Measurements from ENCODE around the gene RTKN2. TPM values are rescaled to one million over a fixed set of nuclear protein-coding genes. Genes with fewer than 3 reads are reported as not detected.

Gene RTKN2
- total RNA-seq, 2 experiments from 2014 or later: 3.6 to 4.1 TPM

- peaks cover 8% of the 10 kb centered on the region for H3K4me1 Mint-ChIP-seq
- no peak overlapping the region for H3K4me3 Mint-ChIP-seq
- H3K27me3 Mint-ChIP-seq: no peaks in the 10 kb centered on the region
- peaks cover 17% of the 10 kb centered on the region for H3K36me3 Mint-ChIP-seq
- ATAC-seq (ENCODE audit: low read depth) (no peak), DNase-seq (no peak)
- POLR2A ChIA-PET: no interaction called here
- no peak overlapping the region for H3K27ac Mint-ChIP-seq
- no peaks in the 10 kb centered on the region for H3K9me3 Mint-ChIP-seq
Measured at GRCh38 chr10:62233356-62234076, 35.1 kb downstream of the RTKN2 start.

- Mint-ChIP-seq H3K27me3 (no peaks in the 10 kb centered on the region), H3K27ac (no peak overlapping the region), H3K9me3 (no peaks in the 10 kb centered on the region), H3K36me3 (peaks cover 13% of the 10 kb centered on the region), H3K4me3 (no peak overlapping the region), H3K4me1 (peaks cover 7% of the 10 kb centered on the region)
- no peak for DNase-seq
- POLR2A ChIA-PET: no interaction called here
- ATAC-seq (ENCODE audit: low read depth): no peak
Measured at GRCh38 chr10:62231805-62232204, 36.8 kb downstream of the RTKN2 start.

GRCh38 chr10:62231371-62231770, 37.3 kb downstream of the RTKN2 start:
- Mint-ChIP-seq H3K4me3 (no peak overlapping the region), H3K27me3 (no peaks in the 10 kb centered on the region), H3K9me3 (no peaks in the 10 kb centered on the region), H3K36me3 (peaks cover 11% of the 10 kb centered on the region), H3K4me1 (peaks cover 5% of the 10 kb centered on the region), H3K27ac (no peak overlapping the region)
- DNase-seq (no peak), ATAC-seq (ENCODE audit: low read depth) (no peak)
- POLR2A ChIA-PET: no interaction called here

- peaks cover 10% of the 10 kb centered on the region for H3K36me3 Mint-ChIP-seq
Measured at GRCh38 chr10:62230344-62231121, 38.1 kb downstream of the RTKN2 start.

GRCh38 chr10:62225362-62225761, 43.3 kb downstream of the RTKN2 start:
- peaks cover 1% of the 10 kb centered on the region for H3K4me1 Mint-ChIP-seq
- H3K4me3 Mint-ChIP-seq: no peak overlapping the region
- H3K9me3 Mint-ChIP-seq: peaks cover 7% of the 10 kb centered on the region
- H3K27ac Mint-ChIP-seq: no peak overlapping the region
- ATAC-seq (ENCODE audit: low read depth) (no peak), DNase-seq (no peak)
- peaks cover 2% of the 10 kb centered on the region for H3K27me3 Mint-ChIP-seq
- H3K36me3 Mint-ChIP-seq: peaks cover 14% of the 10 kb centered on the region
- POLR2A ChIA-PET: no interaction called here

More at GRCh38 chr10:62230344-62231121, 38.1 kb downstream of the RTKN2 start:
- no peak overlapping the region for H3K27ac Mint-ChIP-seq
- POLR2A ChIA-PET: no interaction called here
- no peaks in the 10 kb centered on the region for H3K27me3 Mint-ChIP-seq
- H3K4me1 Mint-ChIP-seq: peaks cover 5% of the 10 kb centered on the region
- no peak for ATAC-seq (ENCODE audit: low read depth)
- H3K4me3 Mint-ChIP-seq: no peak overlapping the region
- DNase-seq: no peak
- no peaks in the 10 kb centered on the region for H3K9me3 Mint-ChIP-seq

GRCh38 chr10:62224606-62225005, 44.0 kb downstream of the RTKN2 start:
- POLR2A ChIA-PET: no interaction called here
- H3K36me3 Mint-ChIP-seq: peaks cover 14% of the 10 kb centered on the region

GRCh38 chr10:62217683-62218082, 51.0 kb downstream of the RTKN2 start:
- Mint-ChIP-seq H3K36me3 (peaks cover 17% of the 10 kb centered on the region), H3K27ac (no peak overlapping the region), H3K4me1 (peaks cover 2% of the 10 kb centered on the region), H3K27me3 (peaks cover 2% of the 10 kb centered on the region), H3K9me3 (peaks cover 3% of the 10 kb centered on the region), H3K4me3 (no peak overlapping the region)
- POLR2A ChIA-PET: no interaction called here
- DNase-seq (no peak), ATAC-seq (ENCODE audit: low read depth) (no peak)

More at GRCh38 chr10:62224606-62225005, 44.0 kb downstream of the RTKN2 start:
- no peak overlapping the region for H3K27ac Mint-ChIP-seq
- peaks cover 2% of the 10 kb centered on the region for H3K27me3 Mint-ChIP-seq
- no peak overlapping the region for H3K4me3 Mint-ChIP-seq
- H3K4me1 Mint-ChIP-seq: peaks cover 1% of the 10 kb centered on the region
- peaks cover 7% of the 10 kb centered on the region for H3K9me3 Mint-ChIP-seq
- ATAC-seq (ENCODE audit: low read depth): no peak
- no peak for DNase-seq

- no peak for DNase-seq
- H3K36me3 Mint-ChIP-seq: peaks cover 13% of the 10 kb centered on the region
Measured at GRCh38 chr10:62214364-62214874, 54.2 kb downstream of the RTKN2 start.

GRCh38 chr10:62205750-62206399, 62.8 kb downstream of the RTKN2 start:
- Mint-ChIP-seq H3K36me3 (peaks cover 19% of the 10 kb centered on the region), H3K4me3 (no peak overlapping the region), H3K9me3 (peaks cover 11% of the 10 kb centered on the region), H3K4me1 (no peaks in the 10 kb centered on the region), H3K27me3 (no peaks in the 10 kb centered on the region), H3K27ac (no peak overlapping the region)
- ATAC-seq (ENCODE audit: low read depth) (no peak), DNase-seq (no peak)
- POLR2A ChIA-PET: no interaction called here

More at GRCh38 chr10:62214364-62214874, 54.2 kb downstream of the RTKN2 start:
- POLR2A ChIA-PET: no interaction called here
- H3K27me3 Mint-ChIP-seq: no peaks in the 10 kb centered on the region
- no peak overlapping the region for H3K4me3 Mint-ChIP-seq
- no peak for ATAC-seq (ENCODE audit: low read depth)
- H3K27ac Mint-ChIP-seq: no peak overlapping the region
- H3K9me3 Mint-ChIP-seq: peaks cover 5% of the 10 kb centered on the region
- H3K4me1 Mint-ChIP-seq: peaks cover 2% of the 10 kb centered on the region

- H3K4me3 Mint-ChIP-seq: peak overlapping the region; percentile 5
- H3K9me3 Mint-ChIP-seq: peaks cover 7% of the 10 kb centered on the region
- H3K27ac Mint-ChIP-seq: peak overlapping the region; percentile 26
- H3K36me3 Mint-ChIP-seq: peaks cover 17% of the 10 kb centered on the region
- H3K27me3 Mint-ChIP-seq: no peaks in the 10 kb centered on the region
- ATAC-seq (ENCODE audit: low read depth) (peak; percentile 98), DNase-seq (no peak)
- POLR2A ChIA-PET: interaction anchor here (0.9 to 1.0 kb wide), 3 partner anchors 9 to 44 kb away, joined by 4 to 6 read pairs (median 6); no protein-coding TSS in a partner anchor
- H3K4me1 Mint-ChIP-seq: peaks cover 18% of the 10 kb centered on the region
Measured at GRCh38 chr10:62199584-62199983, 69.1 kb downstream of the RTKN2 start.

GRCh38 chr10:62196528-62196927, 72.1 kb downstream of the RTKN2 start:
- DNase-seq (no peak), ATAC-seq (ENCODE audit: low read depth) (no peak)
- no peaks in the 10 kb centered on the region for H3K27me3 Mint-ChIP-seq
- H3K4me3 Mint-ChIP-seq: no peak overlapping the region
- POLR2A ChIA-PET: interaction anchor here (1.0 to 1.4 kb wide), 2 partner anchors 13 to 87 kb away, joined by 3 to 4 read pairs; no protein-coding TSS in a partner anchor
- H3K4me1 Mint-ChIP-seq: peaks cover 18% of the 10 kb centered on the region
- peaks cover 8% of the 10 kb centered on the region for H3K36me3 Mint-ChIP-seq
- no peaks in the 10 kb centered on the region for H3K9me3 Mint-ChIP-seq
- no peak overlapping the region for H3K27ac Mint-ChIP-seq

- Mint-ChIP-seq H3K27me3 (no peaks in the 10 kb centered on the region), H3K27ac (no peak overlapping the region), H3K9me3 (no peaks in the 10 kb centered on the region), H3K4me1 (peaks cover 18% of the 10 kb centered on the region), H3K4me3 (no peak overlapping the region), H3K36me3 (peaks cover 11% of the 10 kb centered on the region)
- POLR2A ChIA-PET: interaction anchor here (1.0 to 1.4 kb wide), 2 partner anchors 12 to 86 kb away, joined by 3 to 4 read pairs; no protein-coding TSS in a partner anchor
- ATAC-seq (ENCODE audit: low read depth) (no peak), DNase-seq (no peak)
Measured at GRCh38 chr10:62195675-62195926, 73.0 kb downstream of the RTKN2 start.

GRCh38 chr10:62194924-62195674, 73.5 kb downstream of the RTKN2 start:
- Mint-ChIP-seq H3K27me3 (no peaks in the 10 kb centered on the region), H3K27ac (peak overlapping the region; percentile 0), H3K4me3 (no peak overlapping the region), H3K36me3 (peaks cover 11% of the 10 kb centered on the region), H3K9me3 (no peaks in the 10 kb centered on the region), H3K4me1 (peaks cover 18% of the 10 kb centered on the region)
- ATAC-seq (ENCODE audit: low read depth): no peak
- POLR2A ChIA-PET: interaction anchor here (1.0 kb wide), 1 partner anchor 11 kb away, joined by 4 read pairs; no protein-coding TSS in a partner anchor
- DNase-seq: no peak
